Measurements from ENCODE around the gene XPO6. TPM values are rescaled to one million over a fixed set of nuclear protein-coding genes. Genes with fewer than 3 reads are reported as not detected.

The XPO6 gene
- total RNA-seq, 1 donor from 2014 or later, result 25.7 TPM

DNA sequence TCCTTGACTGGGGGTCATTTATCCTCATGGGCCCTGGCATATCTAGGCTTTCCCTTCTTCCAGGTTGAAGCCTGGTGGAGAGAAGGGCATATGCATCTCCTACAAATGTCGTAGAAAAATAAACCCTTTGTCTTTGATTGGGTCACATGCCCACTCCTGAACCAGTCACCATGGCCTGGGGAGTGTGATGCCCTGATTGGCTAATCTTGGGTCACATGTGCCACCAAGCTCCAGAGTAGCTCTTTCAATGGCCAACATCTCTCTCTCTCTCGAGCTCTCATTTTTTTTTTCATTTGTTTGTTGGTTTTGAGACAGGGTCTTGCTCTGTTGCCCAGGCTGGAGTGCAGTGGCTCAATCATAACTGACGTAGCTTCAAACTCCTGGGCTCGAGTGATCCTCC lies 5.6 kb upstream of the XPO6 start:
- no peak for DNase-seq
- ATAC-seq, result no peak
- intact Hi-C loops (cut with micrococcal nuclease), result loop anchor here (10.0 kb wide), 1 partner anchor 63 kb away; no protein-coding TSS in a partner anchor

DNA sequence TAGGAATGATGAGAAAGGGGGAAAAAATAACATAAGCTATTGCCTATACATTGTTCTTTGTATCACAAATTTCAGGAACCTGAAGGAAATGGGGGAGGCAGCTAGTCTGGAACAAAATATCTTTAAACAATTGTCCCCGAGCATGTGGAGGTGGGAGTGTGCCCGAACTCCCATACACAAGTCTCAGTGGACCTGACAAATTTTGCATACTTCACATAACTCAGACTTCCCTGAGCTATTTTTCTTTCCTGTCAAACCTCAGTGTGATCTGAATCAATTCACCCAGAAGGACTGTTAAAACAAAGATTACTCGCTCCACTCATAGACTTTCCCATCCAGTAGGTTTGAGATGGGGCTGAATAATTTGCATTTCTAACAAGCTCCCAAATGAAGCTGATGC lies 1.6 kb upstream of the XPO6 start:
- ATAC-seq, result no peak
- DNase-seq, result no peak
- intact Hi-C loops (cut with micrococcal nuclease), result loop anchor here (10.0 kb wide), 1 partner anchor 59 kb away; no protein-coding TSS in a partner anchor

DNA sequence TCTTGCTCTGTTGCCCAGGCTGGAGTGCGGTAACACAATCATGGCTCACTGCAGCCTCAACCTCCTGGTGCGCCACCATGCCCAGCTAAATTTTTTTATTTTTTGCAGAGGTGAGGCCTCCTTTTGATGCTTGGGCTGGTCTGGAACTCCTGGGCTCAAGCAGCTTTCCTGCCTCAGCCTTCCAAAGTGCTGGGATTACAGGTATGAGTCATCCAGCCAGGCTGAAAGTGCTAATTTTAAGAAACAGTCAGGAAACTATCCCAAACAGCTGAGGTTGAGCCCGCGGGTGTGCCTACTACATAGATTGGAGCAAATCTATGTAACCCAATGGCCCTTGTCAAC lies 738 bp upstream of the XPO6 start:
- DNase-seq (no peak), ATAC-seq (no peak)
- intact Hi-C loops (cut with micrococcal nuclease), result loop anchor here (10.0 kb wide), 1 partner anchor 58 kb away; no protein-coding TSS in a partner anchor

DNA sequence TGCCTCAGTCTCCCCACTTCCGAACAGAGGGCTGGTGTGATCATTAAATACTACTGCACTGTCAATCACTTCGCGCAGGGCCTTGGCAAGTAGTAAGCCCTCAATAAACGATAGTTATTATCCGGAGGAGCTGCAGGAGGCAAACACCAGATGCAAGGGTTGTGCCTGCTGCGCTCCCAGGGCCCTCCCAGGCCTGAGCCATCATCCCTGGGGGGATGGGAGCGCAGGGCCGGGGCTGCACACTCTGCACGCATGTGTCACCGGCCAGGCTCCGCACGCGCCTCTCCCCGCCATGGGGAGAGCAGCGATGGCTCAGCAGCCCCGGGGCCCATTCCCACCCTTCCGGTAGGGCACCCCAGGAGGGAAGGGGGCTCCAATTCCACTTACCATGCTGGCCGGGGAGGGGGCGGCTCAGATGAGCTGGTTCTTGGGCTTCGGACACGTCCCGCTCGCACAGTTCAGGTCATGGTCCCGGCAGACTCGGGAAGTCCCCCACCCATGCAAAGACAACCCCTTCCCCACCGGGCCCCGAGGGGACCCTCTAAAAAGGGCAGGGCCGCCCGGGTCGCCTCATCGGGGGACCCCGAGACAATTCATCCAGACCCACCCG lies 681 bp downstream of the XPO6 start:
- ATAC-seq (peak; percentile 77), DNase-seq (peak; percentile 81)
- intact Hi-C loops (cut with micrococcal nuclease), result loop anchor here (10.0 kb wide), 1 partner anchor 56 kb away; no protein-coding TSS in a partner anchor

DNA sequence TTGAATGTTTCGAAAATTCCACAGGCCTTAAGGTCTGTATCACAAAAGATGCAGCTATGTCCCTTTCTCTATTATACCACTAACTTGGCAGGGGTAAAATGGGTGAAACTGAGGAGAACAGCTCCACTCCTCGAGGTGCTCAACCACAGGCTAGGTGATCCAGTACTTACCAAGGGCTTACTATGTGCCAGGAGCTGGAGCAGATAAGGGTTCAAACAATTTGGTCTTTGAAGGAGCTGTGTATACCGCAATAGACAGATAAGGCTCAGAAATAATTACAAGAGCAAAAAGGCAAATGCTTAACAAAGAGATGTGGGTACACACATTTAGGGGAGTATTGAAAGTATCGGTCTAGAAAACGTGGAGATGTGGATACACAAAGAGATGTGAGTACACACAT lies 1.5 kb downstream of the XPO6 start:
- DNase-seq, result no peak
- intact Hi-C loops (cut with micrococcal nuclease), result loop anchor here (10.0 kb wide), 1 partner anchor 55 kb away; no protein-coding TSS in a partner anchor
- no peak for ATAC-seq

DNA sequence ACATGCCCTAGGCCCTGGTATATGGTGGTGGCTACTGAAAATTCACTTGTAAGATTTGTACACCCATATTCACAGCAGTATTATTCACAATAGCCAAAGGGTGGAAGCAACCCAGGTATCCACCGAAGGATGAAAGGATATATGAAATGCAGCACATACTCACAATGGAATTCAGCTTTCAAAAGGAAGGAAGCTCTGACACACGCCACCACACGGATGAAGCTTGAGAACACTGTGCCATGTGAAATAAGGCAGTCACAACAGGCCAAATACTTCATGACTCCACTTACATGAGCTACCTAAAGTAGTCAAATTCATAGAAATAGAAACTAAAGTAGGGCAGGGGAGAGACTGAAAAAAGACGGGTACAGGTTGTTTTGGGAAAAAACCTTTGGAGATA lies 2.9 kb downstream of the XPO6 start:
- DNase-seq, result no peak
- intact Hi-C loops (cut with micrococcal nuclease), result no loop called here

DNA sequence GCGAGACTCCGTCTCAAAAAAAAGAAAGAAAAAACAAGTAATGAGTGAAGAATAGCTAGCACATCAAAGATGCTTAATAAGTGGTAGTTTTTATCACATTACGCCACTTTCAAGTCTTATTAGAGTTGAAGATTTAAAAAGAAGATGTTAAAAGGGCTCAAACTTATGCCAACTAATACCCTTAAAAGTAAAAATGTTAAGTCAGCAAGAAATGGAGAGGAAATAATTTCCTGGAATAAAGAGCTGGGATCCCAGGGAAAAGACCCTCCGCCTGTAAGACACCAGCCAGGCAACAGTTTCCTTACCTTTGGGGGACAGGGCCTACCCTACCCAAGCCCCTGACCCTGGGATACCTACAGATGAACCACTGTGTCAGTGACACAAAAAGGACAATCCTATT lies 3.6 kb downstream of the XPO6 start:
- DNase-seq (no peak), ATAC-seq (no peak)
- intact Hi-C loops (cut with micrococcal nuclease), result no loop called here

More for the DNA sequence above, 2.9 kb downstream of the XPO6 start:
- ATAC-seq, result no peak

DNA sequence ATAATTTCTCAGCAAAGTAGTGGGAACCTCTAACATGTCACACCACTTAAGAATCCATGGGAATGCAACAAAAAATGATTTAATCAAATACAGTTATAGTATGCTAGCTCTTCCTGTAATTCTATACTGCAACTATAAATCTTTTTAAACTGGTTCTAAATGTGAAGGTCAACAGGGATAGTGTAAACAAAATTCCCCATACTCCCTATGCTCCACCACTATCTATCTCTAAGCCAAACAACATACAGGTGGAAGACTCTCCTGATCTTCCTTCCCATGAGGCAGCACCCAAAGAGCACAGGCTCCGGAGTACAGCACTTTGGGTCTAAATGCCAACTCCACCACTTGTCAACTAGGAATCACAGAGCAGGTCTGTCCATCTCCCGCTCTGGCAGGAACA lies 4.4 kb downstream of the XPO6 start:
- intact Hi-C loops (cut with micrococcal nuclease), result no loop called here
- no peak for ATAC-seq
- DNase-seq, result no peak

DNA sequence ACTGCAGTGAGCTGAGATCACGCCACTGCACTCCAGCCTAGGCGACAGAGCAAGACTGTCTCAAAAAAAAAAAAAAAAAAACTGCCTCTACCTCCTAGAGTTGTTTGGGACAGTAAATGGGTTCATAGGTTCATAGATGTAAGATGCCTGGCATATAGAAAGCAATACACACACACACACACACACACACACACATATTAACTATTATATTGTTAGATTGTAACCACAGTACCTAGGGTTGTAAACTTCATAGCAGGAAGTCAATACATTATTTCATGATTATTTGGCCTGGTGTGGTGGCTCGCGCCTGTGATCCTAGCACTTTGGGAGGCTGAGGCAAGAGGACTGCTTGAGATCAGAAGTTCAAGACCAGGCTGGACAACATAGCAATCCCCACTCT lies 5.8 kb downstream of the XPO6 start:
- ATAC-seq, result no peak
- DNase-seq, result no peak
- intact Hi-C loops (cut with micrococcal nuclease), result no loop called here

DNA sequence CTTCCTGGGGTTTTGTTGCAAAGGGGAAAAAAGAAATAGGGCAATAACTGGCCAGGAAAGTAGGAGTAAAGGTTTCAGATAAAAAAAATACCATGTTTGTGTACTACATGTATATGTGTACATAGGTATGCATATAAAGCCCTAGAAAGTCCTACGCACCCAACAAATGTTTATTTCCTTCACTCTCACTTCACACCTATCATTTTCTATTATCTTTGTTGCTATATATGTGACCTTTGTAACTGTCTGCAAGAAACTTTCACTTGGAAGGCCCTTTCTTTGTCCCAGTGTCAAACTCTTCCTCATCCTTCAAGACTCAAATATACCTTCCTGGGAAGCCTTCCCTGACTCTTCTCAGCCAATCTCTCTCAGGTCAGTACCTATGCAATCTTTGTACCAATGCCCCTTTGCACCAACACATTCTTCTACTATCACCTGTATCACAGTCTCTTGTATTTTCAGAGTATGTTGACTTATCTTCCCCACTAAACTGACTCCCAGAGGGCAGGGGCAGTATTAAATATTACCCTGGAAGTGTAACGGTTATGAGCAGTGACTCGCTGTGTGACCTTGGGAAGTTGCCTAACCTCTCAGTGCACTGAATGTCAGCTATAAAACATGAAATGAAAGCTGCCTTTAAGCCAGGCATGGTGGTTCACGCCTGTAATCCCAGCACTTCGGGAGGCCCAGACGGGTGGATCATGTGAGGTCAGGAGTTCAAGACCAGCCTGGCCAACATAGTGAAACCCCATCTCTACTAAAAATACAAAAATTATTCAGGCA lies 6.5 kb downstream of the XPO6 start:
- ATAC-seq, result no peak
- no peak for DNase-seq
- intact Hi-C loops (cut with micrococcal nuclease), result no loop called here

DNA sequence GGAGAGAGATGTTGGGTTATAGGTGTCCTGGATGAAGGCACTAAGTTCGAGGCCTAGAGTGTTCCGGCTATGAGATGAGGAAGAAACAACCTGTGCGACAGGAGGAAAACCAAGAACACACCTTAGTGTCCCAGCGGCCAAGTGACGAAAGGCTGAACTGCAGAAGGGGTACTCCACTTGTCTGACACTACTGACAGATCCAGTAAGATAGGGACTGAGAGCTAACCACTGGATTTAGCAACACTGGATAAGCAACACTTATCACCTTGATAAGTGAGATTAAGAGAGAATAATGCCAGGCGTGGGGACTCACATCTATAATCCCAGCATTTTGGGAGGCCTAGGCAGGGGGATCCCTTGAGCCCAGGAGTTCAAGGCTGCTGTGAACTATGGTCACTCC lies 7.1 kb downstream of the XPO6 start:
- DNase-seq (no peak), ATAC-seq (no peak)
- intact Hi-C loops (cut with micrococcal nuclease), result no loop called here

DNA sequence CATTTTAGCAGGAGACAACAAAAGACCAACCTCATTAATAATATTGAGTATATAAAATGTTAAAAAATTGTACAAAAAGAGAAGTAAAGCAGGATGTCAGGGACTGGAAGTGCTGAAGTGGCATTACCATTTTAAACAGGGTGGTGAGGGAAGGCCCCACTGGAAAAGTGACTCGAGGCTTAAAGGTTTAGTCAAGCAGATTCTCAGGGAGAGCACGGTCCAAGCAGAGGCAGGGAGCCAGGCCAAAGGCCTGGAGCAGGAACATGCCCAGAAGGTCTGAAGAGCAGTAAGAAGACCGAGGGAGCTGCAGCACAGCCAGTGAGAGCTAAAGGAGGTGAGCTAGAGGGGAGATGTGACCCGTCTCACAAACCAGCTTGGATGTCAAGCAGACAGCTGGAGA lies 7.6 kb downstream of the XPO6 start:
- DNase-seq (no peak), ATAC-seq (peak; percentile 53)
- intact Hi-C loops (cut with micrococcal nuclease), result no loop called here

DNA sequence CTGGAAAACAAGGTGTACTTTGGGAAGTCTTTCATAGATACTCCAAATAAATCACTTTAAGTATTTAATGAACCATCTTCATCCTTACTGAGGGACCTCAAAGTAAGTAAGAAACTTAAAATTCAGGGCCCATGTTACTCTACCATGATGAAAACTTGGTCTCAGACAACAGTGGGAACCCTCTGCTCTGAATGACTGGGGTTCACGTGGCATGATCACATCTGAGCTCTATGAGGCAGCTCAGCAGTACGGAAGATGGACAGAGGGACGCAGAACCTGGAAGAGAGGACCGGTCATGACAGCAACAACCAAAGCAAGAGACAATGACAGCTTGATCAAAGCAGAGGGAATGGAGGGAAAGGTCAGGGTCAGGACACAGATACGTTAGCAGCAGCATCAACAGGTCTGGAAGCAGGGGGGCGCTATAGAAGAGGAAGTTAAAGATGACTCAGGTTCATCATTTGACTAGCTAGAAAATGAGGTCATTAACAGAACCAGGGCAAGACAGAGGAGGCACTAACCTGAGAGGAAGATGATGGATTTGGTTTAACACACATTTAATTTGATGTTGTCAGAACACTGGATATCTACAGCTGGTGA lies 9.5 kb downstream of the XPO6 start:
- ATAC-seq, result no peak

DNA sequence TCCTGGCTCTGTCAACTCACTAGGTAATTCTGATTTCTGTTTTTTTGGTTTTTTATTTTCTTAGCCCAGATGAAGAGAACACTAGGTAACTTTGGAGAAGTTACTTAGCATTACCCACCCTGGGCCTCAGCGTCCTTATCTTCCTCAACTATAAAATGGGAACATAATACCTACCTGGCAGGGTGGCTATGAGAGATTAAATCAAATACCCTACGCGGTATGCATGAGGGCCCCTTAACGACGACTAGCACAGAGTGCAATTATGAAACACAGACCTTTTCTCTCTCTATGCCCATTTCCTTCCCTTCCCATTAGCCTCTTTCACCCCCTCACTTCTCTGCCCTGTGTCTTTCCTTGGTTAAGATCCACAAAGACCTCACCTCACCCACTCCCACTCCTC lies 11.1 kb downstream of the XPO6 start:
- DNase-seq (no peak), ATAC-seq (no peak)
- intact Hi-C loops (cut with micrococcal nuclease), result no loop called here

More for the DNA sequence above, 9.5 kb downstream of the XPO6 start:
- intact Hi-C loops (cut with micrococcal nuclease), result no loop called here
- no peak for DNase-seq

DNA sequence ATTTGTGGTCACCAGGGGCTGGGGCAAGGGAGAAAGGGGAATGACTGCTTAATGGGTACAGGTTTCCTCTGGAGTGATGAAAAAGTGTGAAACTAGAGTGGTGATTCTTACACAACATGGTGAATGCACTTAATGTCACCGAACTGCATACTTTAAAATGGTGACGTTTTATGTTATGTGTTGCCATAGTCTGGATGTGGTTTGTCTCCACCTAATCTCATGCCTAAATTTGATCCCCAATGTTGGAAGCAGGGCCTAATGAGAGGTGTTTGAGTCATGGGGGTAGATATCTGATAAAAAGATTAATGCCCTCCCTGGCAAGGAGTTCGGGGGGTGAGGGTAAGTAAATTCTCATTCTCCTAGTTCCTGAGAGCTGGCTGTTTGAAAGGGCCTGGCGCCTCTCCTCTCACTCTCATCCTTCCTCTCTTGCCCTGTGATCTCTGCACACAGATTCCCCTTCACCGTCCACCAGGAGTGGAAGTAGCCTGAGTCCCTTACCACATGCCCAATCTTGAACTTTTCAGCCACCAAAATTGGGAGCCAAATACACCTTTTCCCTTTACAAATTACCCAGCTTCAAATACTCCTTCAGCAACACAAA lies 15.3 kb downstream of the XPO6 start:
- DNase-seq, result no peak
- intact Hi-C loops (cut with micrococcal nuclease), result no loop called here

DNA sequence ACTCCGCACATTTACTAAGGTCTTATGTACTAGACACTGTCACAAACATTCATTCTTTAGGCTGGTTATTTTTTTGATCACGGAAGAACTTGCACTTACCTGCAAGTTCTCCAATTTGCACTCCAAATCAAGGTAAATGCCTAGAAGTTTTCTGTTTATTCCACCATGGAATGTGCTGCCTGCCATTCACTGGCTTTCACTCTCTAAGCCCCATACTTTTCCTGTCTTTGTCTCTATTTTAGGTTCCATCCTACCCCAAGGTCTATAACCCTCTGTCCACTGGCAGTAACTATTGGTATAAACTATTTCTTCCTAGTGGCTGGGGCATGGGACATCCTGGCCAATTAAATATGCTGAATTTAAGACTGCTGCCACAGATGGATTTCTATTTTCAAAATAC lies 15.9 kb downstream of the XPO6 start:
- ATAC-seq (no peak), DNase-seq (no peak)
- intact Hi-C loops (cut with micrococcal nuclease), result no loop called here

More for the DNA sequence above, 15.3 kb downstream of the XPO6 start:
- ATAC-seq, result no peak

DNA sequence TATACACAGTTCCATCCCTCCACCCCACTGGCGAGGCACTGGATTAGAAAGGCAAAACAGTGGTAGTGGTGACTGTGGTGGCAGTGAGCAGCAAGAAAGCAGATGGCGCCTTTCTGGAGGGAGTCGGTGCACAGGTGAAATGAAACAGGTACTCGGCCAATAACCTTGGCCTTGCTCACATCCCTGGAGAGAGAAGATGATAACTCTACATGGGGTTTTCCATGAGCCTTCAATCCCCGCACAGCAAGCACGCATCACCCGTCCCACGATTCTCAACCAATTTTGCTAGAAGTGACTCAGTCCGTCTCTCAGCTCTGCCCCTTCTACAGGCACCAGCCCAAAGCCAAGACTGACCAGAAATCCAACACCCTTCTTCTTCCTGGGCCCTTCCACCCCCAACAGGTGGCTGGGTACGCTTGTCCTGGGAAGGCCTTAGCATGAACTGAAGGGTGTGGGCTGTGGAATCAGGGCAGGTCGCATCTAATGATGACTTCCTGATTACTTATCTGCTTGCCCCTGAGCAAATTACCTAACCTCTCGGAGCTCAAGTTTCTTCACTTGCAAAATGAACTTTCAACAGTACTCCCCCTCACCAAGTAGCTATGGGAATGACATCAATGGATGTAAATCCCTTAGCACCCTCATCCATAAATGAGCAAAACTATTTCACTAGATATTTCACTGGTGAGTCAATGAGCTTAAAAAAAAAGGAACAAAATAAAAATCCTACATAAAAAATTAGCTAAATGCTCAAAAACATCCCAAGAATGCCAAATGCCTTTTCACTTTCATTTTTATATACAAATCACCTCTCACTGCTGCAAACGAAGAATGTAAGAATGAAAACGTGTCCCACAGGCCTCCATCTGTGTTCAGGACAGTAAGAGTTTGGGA lies 18.0 kb downstream of the XPO6 start:
- ATAC-seq (no peak), DNase-seq (no peak)
- intact Hi-C loops (cut with micrococcal nuclease), result no loop called here

DNA sequence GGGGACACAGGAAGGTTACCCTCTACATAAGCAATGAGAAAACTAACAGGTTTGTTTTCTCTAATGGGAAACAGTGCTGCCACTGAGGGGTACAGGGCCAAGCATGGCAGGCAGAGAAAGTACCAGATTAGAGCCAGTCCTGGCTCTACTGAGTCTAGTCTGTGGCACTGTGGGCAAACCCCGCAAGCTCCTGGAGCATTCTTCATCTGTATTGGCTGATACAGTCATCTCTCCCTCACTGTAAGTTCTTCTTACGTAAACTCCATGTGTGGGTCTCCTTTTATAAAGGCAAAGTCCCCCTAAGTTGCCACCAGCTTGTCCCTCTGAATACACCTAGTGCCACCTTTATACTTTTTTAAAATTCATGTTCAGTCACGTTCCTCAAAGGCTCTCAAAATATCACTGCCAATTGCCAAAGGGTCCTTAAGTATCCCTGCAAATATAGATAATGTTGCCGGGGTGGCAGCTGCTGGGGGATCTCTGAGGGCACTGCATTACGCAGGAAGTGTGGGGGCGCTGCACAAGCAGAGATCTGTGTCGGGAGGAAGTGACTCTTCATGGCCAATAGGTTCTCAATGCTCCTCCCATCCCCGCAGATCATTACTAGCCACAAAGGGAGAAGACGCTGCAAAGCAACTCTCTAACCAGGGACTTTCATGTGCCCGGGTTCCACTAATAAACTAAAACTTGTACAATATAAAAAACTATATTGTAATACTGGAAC lies 18.8 kb downstream of the XPO6 start:
- DNase-seq (no peak), ATAC-seq (no peak)
- intact Hi-C loops (cut with micrococcal nuclease), result no loop called here

All from left ventricle myocardium superior (tissue), 1 donor.